Mesothelial cell of epicardium (in vitro differentiated cells): ENCODE data around the gene COPB1. TPM values are rescaled to one million over a fixed set of nuclear protein-coding genes. Genes with fewer than 3 reads are reported as not detected.
A peak's percentile ranks its signal among the peaks of the same experiment; 100 is the strongest.

Source experiments
- DNase-seq, 2 experiments: peaks; one replicate each; pipeline ENCODE4 v3.0.0; 2021; ENCODE audit warnings: low spot score in 2 of 2; ENCODE audit not compliant: unreplicated experiment in 2 of 2
- H3K27ac Mint-ChIP-seq: 2 replicates; pipeline ENCODE4 v1.8.0; 2021; ENCODE audit warnings: mixed read lengths
- H3K27me3 Mint-ChIP-seq: 2 replicates; pipeline ENCODE4 v1.8.0; 2021; ENCODE audit warnings: low read depth, mixed read lengths
- H3K36me3 Mint-ChIP-seq: 2 replicates; pipeline ENCODE4 v1.8.0; 2021; ENCODE audit warnings: mixed read lengths
- H3K4me1 Mint-ChIP-seq: 2 replicates; pipeline ENCODE4 v1.8.0; 2021; ENCODE audit warnings: mixed read lengths
- H3K4me3 Mint-ChIP-seq: 2 replicates; pipeline ENCODE4 v1.8.0; 2021; ENCODE audit warnings: mild to moderate bottlenecking, moderate library complexity, mixed read lengths
- H3K9me3 Mint-ChIP-seq: 2 replicates; pipeline ENCODE4 v1.8.0; 2021; ENCODE audit warnings: mixed read lengths
- total RNA-seq: library from RNA; stranded (reverse); gene quantifications from 3 replicates; pipeline ENCODE4 v1.2.1, GENCODE V29; 2021
- TF ChIP-seq, protein P1 (sequence below): fragments of 200-600 bp; sonication (generic); IDR thresholded peaks from one replicate; pipeline ENCODE4 v1.5.0; 2021; ENCODE audit warnings: antibody characterized with exemption; ENCODE audit not compliant: unreplicated experiment

Gene COPB1
- total RNA-seq, 1 donor from 2014 or later: 116 TPM

DNA sequence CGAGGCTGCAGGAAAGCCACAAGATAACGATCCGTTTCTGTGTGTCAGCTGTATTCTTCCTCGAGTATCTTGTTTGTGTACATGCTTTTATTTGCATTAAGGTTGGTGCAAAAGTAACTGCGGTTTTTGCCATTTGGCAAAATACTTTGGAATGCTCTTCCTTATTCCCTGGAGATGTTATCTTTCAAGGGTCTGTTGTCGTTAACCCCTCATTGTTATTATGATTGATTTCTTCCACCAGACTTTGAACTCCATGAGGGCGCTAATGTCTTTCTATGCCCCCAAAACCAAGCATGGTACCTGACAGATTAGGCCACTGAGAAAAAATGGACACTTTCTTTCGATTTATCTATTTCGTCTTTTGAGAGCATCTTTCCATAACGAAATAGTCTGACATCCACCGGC lies 21.1 kb upstream of the COPB1 start:
- peaks cover 3% of the 10 kb centered on the region for H3K36me3 Mint-ChIP-seq
- H3K4me3 Mint-ChIP-seq: peak overlapping the region; percentile 97
- no peaks in the 10 kb centered on the region for H3K27me3 Mint-ChIP-seq
- peak overlapping the region; percentile 98 for H3K27ac Mint-ChIP-seq
- DNase-seq: no peak
- H3K4me1 Mint-ChIP-seq: peaks cover 19% of the 10 kb centered on the region
- no peaks in the 10 kb centered on the region for H3K9me3 Mint-ChIP-seq
- TF ChIP-seq, protein P1, sequence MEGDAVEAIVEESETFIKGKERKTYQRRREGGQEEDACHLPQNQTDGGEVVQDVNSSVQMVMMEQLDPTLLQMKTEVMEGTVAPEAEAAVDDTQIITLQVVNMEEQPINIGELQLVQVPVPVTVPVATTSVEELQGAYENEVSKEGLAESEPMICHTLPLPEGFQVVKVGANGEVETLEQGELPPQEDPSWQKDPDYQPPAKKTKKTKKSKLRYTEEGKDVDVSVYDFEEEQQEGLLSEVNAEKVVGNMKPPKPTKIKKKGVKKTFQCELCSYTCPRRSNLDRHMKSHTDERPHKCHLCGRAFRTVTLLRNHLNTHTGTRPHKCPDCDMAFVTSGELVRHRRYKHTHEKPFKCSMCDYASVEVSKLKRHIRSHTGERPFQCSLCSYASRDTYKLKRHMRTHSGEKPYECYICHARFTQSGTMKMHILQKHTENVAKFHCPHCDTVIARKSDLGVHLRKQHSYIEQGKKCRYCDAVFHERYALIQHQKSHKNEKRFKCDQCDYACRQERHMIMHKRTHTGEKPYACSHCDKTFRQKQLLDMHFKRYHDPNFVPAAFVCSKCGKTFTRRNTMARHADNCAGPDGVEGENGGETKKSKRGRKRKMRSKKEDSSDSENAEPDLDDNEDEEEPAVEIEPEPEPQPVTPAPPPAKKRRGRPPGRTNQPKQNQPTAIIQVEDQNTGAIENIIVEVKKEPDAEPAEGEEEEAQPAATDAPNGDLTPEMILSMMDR: no peak

GRCh38 chr11:14519917-14520746 lies 20.5 kb upstream of the COPB1 start, which contains the start of gene PSMA1:
Gene PSMA1 (minus strand): TSS chr11:14520386. CDS start chr11:14520299, 87 bp downstream.
- TF ChIP-seq, protein P1: peak; percentile 59
- Mint-ChIP-seq H3K9me3 (no peaks in the 10 kb centered on the region), H3K27ac (peak within 1 kb of the TSS; percentile 98), H3K4me3 (peak within 1 kb of the TSS; percentile 97), H3K27me3 (no peaks in the 10 kb centered on the region), H3K4me1 (peaks cover 19% of the 10 kb centered on the region), H3K36me3 (peaks cover 3% of the 10 kb centered on the region)
- DNase-seq: peak; percentile 81 to 91

- H3K27me3 Mint-ChIP-seq: no peaks in the 10 kb centered on the region
- peak overlapping the region; percentile 98 for H3K27ac Mint-ChIP-seq
- no peak for DNase-seq
- H3K36me3 Mint-ChIP-seq: peaks cover 6% of the 10 kb centered on the region
- H3K4me1 Mint-ChIP-seq: peaks cover 19% of the 10 kb centered on the region
- H3K9me3 Mint-ChIP-seq: no peaks in the 10 kb centered on the region
- H3K4me3 Mint-ChIP-seq: peak overlapping the region; percentile 97
- TF ChIP-seq, protein P1: no peak
These were observed 19.9 kb upstream of the COPB1 start for GRCh38 chr11:14519597-14519916.

DNA sequence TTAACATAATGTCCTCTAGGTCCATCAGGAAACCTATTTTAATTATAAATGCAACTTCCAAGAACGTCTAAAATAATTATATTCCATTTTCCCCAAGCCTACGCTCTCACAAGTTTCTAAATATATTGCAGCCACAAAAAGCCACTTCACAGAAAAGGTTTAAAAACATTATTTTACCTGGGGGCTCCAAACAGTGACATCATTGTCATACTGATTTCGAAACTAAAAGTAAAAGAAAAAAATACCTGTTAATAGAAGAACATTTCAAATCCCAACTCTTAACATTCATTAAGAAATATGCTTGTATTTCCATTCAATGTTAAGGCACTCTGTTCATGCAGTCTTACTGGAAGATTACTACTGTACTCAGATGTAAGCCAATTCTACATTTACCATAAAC lies 19.2 kb upstream of the COPB1 start:
- Mint-ChIP-seq H3K27me3 (no peaks in the 10 kb centered on the region), H3K27ac (peak overlapping the region; percentile 98), H3K36me3 (peaks cover 9% of the 10 kb centered on the region), H3K9me3 (no peaks in the 10 kb centered on the region), H3K4me3 (peak overlapping the region; percentile 97), H3K4me1 (peaks cover 19% of the 10 kb centered on the region)
- no peak for DNase-seq
- TF ChIP-seq, protein P1: no peak

- TF ChIP-seq, protein P1: no peak
- Mint-ChIP-seq H3K36me3 (peaks cover 35% of the 10 kb centered on the region), H3K27ac (no peak overlapping the region), H3K4me3 (no peak overlapping the region), H3K27me3 (no peaks in the 10 kb centered on the region), H3K4me1 (peaks cover 5% of the 10 kb centered on the region), H3K9me3 (no peaks in the 10 kb centered on the region)
- no peak for DNase-seq
These were observed 14.2 kb upstream of the COPB1 start for GRCh38 chr11:14513800-14514199.
